IMR-90 (cell line): ENCODE data around the gene MYO1D. TPM values are rescaled to one million over a fixed set of nuclear protein-coding genes. Genes with fewer than 3 reads are reported as not detected.

Experiments used
- ATAC-seq: fragments of 200-7000 bp; cut with Tn5 transposase; 2 replicates; pipeline ENCODE4 v1.9.1; 2020; ENCODE audit warnings: low read depth, mild to moderate bottlenecking, moderate library complexity
- BruUV-seq: library from RNA; stranded (reverse); fragments of 400-500 nt; replicated peaks from 2 replicates; lab custom pipeline; 2021; lab: Mats Ljungman, UMichigan
- CTCF ChIA-PET: fragments of 300-600 bp; formaldehyde crosslinking; extraction: SDS; loops from one replicate; lab custom pipeline; 2021; ENCODE audit warnings: antibody characterized with exemption; lab: Yijun Ruan, JAX
- POLR2A ChIA-PET: fragments of 300-600 bp; sonication (Branson Sonifier 250); formaldehyde crosslinking; loops from one replicate; lab custom pipeline; 2022; ENCODE audit warnings: antibody characterized with exemption; ENCODE audit not compliant: unreplicated experiment; lab: Charles Lee
- DNase-seq: peaks from one replicate; pipeline ENCODE4 v3.0.0; 2013
- H2AFZ ChIP-seq: replicated peaks from 2 replicates; pipeline ENCODE3; 2013; ENCODE audit warnings: low read length, mild to moderate bottlenecking; ENCODE audit not compliant: poor library complexity
- H2AK5ac ChIP-seq: 2 replicates; pipeline ENCODE4 v1.6.1; 2013; ENCODE audit warnings: low read depth, low read length, inconsistent platforms
- H2AK9ac ChIP-seq: replicated peaks from 2 replicates; pipeline ENCODE3; 2013; ENCODE audit warnings: mild to moderate bottlenecking, low read depth, low read length, moderate library complexity; ENCODE audit not compliant: poor library complexity
- H2BK120ac ChIP-seq: 2 replicates; pipeline ENCODE4 v1.6.1; 2013; ENCODE audit warnings: low read depth, low read length, inconsistent platforms
- H2BK15ac ChIP-seq: 3 replicates; pipeline ENCODE4 v1.6.1; 2013; ENCODE audit warnings: low read depth, low read length, inconsistent platforms
- H2BK20ac ChIP-seq: 2 replicates; pipeline ENCODE4 v1.6.1; 2013; ENCODE audit warnings: low read depth, mild to moderate bottlenecking, inconsistent platforms, low read length, moderate library complexity
- H2BK5ac ChIP-seq: 2 replicates; pipeline ENCODE4 v1.6.1; 2013; ENCODE audit warnings: mild to moderate bottlenecking, low read depth, low read length, inconsistent platforms; ENCODE audit not compliant: poor library complexity, severe bottlenecking
- H3K14ac ChIP-seq: replicated peaks from 2 replicates; pipeline ENCODE4 v1.6.1; 2013; ENCODE audit warnings: low read depth, low read length, inconsistent platforms
- H3K18ac ChIP-seq: 2 replicates; pipeline ENCODE4 v1.6.1; 2013; ENCODE audit warnings: low read depth, low read length, control low read depth
- H3K23ac ChIP-seq: 2 replicates; pipeline ENCODE4 v1.6.1; 2013; ENCODE audit warnings: low read depth, low read length, inconsistent platforms
- H3K27ac ChIP-seq: 2 replicates; pipeline ENCODE4 v1.5.1; 2013; ENCODE audit warnings: mild to moderate bottlenecking, control low read depth, low read length; ENCODE audit not compliant: insufficient read depth
- H3K27me3 ChIP-seq: 2 replicates; pipeline ENCODE4 v1.6.1; 2013; ENCODE audit warnings: low read length; ENCODE audit not compliant: control insufficient read depth, insufficient read depth
- H3K36me3 ChIP-seq: 2 replicates; pipeline ENCODE4 v1.6.1; 2013; ENCODE audit warnings: low read length, mixed read lengths; ENCODE audit not compliant: control insufficient read depth, insufficient read depth
- H3K4ac ChIP-seq: 2 replicates; pipeline ENCODE4 v1.6.1; 2013; ENCODE audit warnings: low read depth, low read length, inconsistent platforms
- H3K4me1 ChIP-seq: 2 replicates; pipeline ENCODE4 v1.6.1; 2013; ENCODE audit warnings: low read length, mixed read lengths; ENCODE audit not compliant: control insufficient read depth, insufficient read depth
- H3K4me2 ChIP-seq: 2 replicates; pipeline ENCODE4 v1.6.1; 2013; ENCODE audit warnings: low read depth, mild to moderate bottlenecking, control low read depth, low read length, moderate library complexity
- H3K4me3 ChIP-seq: 2 replicates; pipeline ENCODE4 v1.5.1; 2013; ENCODE audit warnings: low read depth, mild to moderate bottlenecking, control low read depth, low read length, moderate library complexity; ENCODE audit not compliant: insufficient read depth
- H3K56ac ChIP-seq: 2 replicates; pipeline ENCODE4 v1.6.1; 2013; ENCODE audit warnings: low read length, inconsistent platforms; ENCODE audit not compliant: insufficient read depth; ENCODE audit errors: extremely low read depth
- H3K79me1 ChIP-seq, 2 experiments: 2 replicates each; pipeline ENCODE4 v1.6.1; 2013; ENCODE audit warnings: low read length in 2 of 2, inconsistent platforms in 1 of 2, low read depth in 1 of 2
- H3K9ac ChIP-seq: 2 replicates; pipeline ENCODE4 v1.6.1; 2013; ENCODE audit warnings: low read depth, low read length, control low read depth
- H3K9me1 ChIP-seq: 2 replicates; pipeline ENCODE4 v1.6.1; 2013; ENCODE audit warnings: low read length, inconsistent platforms; ENCODE audit not compliant: insufficient read depth
- H3K9me3 ChIP-seq: 2 replicates; pipeline ENCODE4 v1.6.1; 2013; ENCODE audit warnings: low read length; ENCODE audit not compliant: control insufficient read depth, insufficient read depth
- H4K20me1 ChIP-seq: 2 replicates; pipeline ENCODE4 v1.6.1; 2013; ENCODE audit warnings: low read length, inconsistent platforms; ENCODE audit not compliant: insufficient read depth
- H4K5ac ChIP-seq: 2 replicates; pipeline ENCODE4 v1.6.1; 2013; ENCODE audit warnings: mild to moderate bottlenecking, low read depth, low read length, control low read depth
- H4K8ac ChIP-seq, 2 experiments: 2 replicates each; pipeline ENCODE4 v1.6.1; 2013; ENCODE audit warnings: low read depth in 2 of 2, low read length in 2 of 2, control low read depth in 1 of 2, inconsistent platforms in 1 of 2
- H4K91ac ChIP-seq: 2 replicates; pipeline ENCODE4 v1.6.1; 2013; ENCODE audit warnings: low read depth, low read length, inconsistent platforms; ENCODE audit not compliant: insufficient read depth
- BHLHE40 ChIP-seq: fragments of 150-350 bp; IDR thresholded peaks from 2 replicates; pipeline ENCODE4 v1.6.1; 2016; ENCODE audit warnings: mild to moderate bottlenecking, low read depth, low read length
- CEBPB ChIP-seq: IDR thresholded peaks from 2 replicates; pipeline ENCODE4 v1.6.1; 2012; ENCODE audit warnings: low read depth, low read length, improper control_type of control experiment
- CHD1 ChIP-seq: IDR thresholded peaks from 2 replicates; pipeline ENCODE4 v1.6.1; 2012; ENCODE audit warnings: low read depth, low read length, improper control_type of control experiment
- ELK1 ChIP-seq: fragments of 150-350 bp; IDR thresholded peaks from 2 replicates; pipeline ENCODE4 v1.6.1; 2016; ENCODE audit warnings: low read depth, mild to moderate bottlenecking, low read length, moderate library complexity, borderline replicate concordance
- MXI1 ChIP-seq: IDR thresholded peaks from 2 replicates; pipeline ENCODE4 v1.6.1; 2012; ENCODE audit warnings: low read depth, mild to moderate bottlenecking, low read length, moderate library complexity, borderline replicate concordance
- NFE2L2 ChIP-seq: fragments of 150-350 bp; IDR thresholded peaks from 2 replicates; pipeline ENCODE4 v1.6.1; 2016; ENCODE audit warnings: low read depth, mild to moderate bottlenecking, low read length
- RCOR1 ChIP-seq: IDR thresholded peaks from 2 replicates; pipeline ENCODE4 v1.6.1; 2012; ENCODE audit warnings: mild to moderate bottlenecking, low read length, improper control_type of control experiment; ENCODE audit not compliant: insufficient replicate concordance
- RFX5 ChIP-seq: IDR thresholded peaks from 2 replicates; pipeline ENCODE4 v1.8.0; 2012; ENCODE audit warnings: low read depth, mild to moderate bottlenecking, low read length, moderate library complexity
- SMC3 ChIP-seq: fragments of 150-350 bp; IDR thresholded peaks from 2 replicates; pipeline ENCODE4 v1.6.1; 2016; ENCODE audit warnings: low read depth, mild to moderate bottlenecking, antibody characterized with exemption, low read length, moderate library complexity
- WGBS, 2 experiments: methylation state at CpG; one replicate each; pipeline versions ENCODE4 v1.1.5 to v1.1.7; 2013; ENCODE audit warnings: missing lambda C conversion rate in 2 of 2; ENCODE audit not compliant: insufficient read length in 1 of 2; ENCODE audit errors: extremely low coverage in 2 of 2; 5-methylcytosine and 5-hydroxymethylcytosine counted together
- dilution Hi-C: fragments of 300-500 bp; cut with HindIII; formaldehyde crosslinking; loops from one replicate; pipeline ENCODE4 v1.14.3; 2018; ENCODE audit warnings: low sequenced_read_pairs; ENCODE audit not compliant: unreplicated experiment
- in situ Hi-C: fragments of 300-500 bp; cut with MboI; formaldehyde crosslinking; loops from 3 replicates; pipeline ENCODE4 v1.14.3; 2019; ENCODE audit warnings: low sequenced_read_pairs, inconsistent platforms, mixed read lengths
- intact Hi-C: fragments of 100-400 bp; cut with micrococcal nuclease; formaldehyde crosslinking; loops from 2 replicates; pipeline ENCODE4 v1.10.0; 2022
- polyA plus RNA-seq, 3 experiments: library from polyadenylated mRNA; depleted of rRNA; stranded (reverse); fragments of >200 nt; gene quantifications; 2 replicates each; pipeline ENCODE4 v1.2.3, GENCODE V29; 2012; ENCODE audit warnings: low replicate concordance in 1 of 3
- total RNA-seq: library from RNA; depleted of rRNA; stranded (reverse); fragments of >200 nt; gene quantifications from 2 replicates; pipeline ENCODE4 v1.2.3, GENCODE V29; 2012
- TF ChIP-seq, protein P1 (sequence below): conservative IDR thresholded peaks from 2 replicates; pipeline ENCODE4 v1.5.1; 2012; ENCODE audit warnings: mild to moderate bottlenecking, low read depth, low read length, improper control_type of control experiment

The MYO1D gene
- total and polyA plus RNA-seq, 2 of the 4 experiments (the other 2 are of a cell fraction): 0.63 to 0.90 TPM

DNA sequence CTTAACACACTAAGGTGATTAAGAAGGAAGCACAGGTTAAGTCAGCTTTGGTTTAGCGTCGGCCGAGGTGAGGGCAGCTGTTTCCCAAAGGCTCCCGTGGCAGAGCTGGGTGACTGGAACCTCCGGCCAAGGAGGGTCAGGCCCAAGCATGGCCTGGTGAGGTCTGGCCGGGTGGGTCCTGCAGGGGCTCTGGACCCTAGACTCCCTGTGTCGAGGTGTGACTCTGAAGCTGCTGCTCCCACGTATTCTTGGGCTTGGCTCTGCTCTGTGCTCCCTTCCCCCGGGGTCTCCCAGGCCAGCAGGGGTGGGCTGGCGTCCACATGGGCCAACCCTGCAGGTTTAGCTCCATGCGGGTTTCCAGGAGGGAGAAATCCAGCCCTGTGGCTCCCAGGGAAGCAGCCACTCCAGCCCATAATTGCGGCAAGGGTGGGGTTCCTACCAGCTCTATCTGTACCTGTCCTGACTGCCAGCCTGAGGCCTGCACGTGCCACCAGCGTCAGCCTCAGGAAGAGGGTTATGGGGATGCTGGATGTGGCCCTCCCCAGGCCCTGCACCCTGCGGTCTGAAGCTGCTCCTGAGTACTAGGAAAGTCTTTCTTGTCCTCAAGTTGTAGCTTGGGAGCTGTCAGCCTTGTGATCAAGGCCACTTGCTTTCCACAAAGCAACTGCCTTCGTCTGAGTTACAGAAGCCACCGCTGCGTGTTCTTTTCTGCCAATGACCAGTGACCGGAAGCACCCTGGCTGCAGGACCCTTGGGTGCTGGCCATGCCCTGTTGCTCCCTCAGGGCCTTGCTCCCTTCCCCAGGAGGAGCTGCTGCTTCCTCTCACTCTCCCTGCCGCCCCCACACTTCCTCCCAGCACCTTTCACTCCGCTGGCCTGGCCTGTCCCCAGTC lies 385.3 kb downstream of the MYO1D start:
- in situ Hi-C loops (loop anchor here (25.0 kb wide), 1 partner anchor 271 kb away; no protein-coding TSS in a partner anchor), dilution Hi-C loops (no loop called here), intact Hi-C loops (no loop called here)
- H3K9me3 ChIP-seq: no peaks in the 10 kb centered on the region
- H3K36me3 ChIP-seq: peaks cover 2% of the 10 kb centered on the region; the same call in 1 of the 2 replicates
- H3K14ac ChIP-seq: no peak overlapping the region; the same call in 1 of the 2 replicates
- no peaks in the 10 kb centered on the region for H3K27me3 ChIP-seq
- no peak overlapping the region for H3K9ac ChIP-seq
- peaks cover 8% of the 10 kb centered on the region for H3K4me1 ChIP-seq
- H3K4me2 ChIP-seq: no peak overlapping the region
- peaks cover 14% of the 10 kb centered on the region for H3K9me1 ChIP-seq
- no TSS peak for BruUV-seq
- POLR2A ChIA-PET: no interaction called here
- H2BK20ac ChIP-seq: no peak overlapping the region
- no peak overlapping the region for H4K8ac ChIP-seq
- no peak for ATAC-seq
- H3K27ac ChIP-seq: no peak overlapping the region
- H3K18ac ChIP-seq: no peak overlapping the region
- no peak overlapping the region for H2BK15ac ChIP-seq
- no peak overlapping the region for H3K23ac ChIP-seq
- no peak overlapping the region for H2AK5ac ChIP-seq
- TF ChIP-seq MXI1 (no peak), BHLHE40 (no peak), RCOR1 (no peak), NFE2L2 (no peak), CEBPB (no peak), CHD1 (no peak), SMC3 (no peak), RFX5 (no peak), ELK1 (no peak)
- TF ChIP-seq, protein P1, sequence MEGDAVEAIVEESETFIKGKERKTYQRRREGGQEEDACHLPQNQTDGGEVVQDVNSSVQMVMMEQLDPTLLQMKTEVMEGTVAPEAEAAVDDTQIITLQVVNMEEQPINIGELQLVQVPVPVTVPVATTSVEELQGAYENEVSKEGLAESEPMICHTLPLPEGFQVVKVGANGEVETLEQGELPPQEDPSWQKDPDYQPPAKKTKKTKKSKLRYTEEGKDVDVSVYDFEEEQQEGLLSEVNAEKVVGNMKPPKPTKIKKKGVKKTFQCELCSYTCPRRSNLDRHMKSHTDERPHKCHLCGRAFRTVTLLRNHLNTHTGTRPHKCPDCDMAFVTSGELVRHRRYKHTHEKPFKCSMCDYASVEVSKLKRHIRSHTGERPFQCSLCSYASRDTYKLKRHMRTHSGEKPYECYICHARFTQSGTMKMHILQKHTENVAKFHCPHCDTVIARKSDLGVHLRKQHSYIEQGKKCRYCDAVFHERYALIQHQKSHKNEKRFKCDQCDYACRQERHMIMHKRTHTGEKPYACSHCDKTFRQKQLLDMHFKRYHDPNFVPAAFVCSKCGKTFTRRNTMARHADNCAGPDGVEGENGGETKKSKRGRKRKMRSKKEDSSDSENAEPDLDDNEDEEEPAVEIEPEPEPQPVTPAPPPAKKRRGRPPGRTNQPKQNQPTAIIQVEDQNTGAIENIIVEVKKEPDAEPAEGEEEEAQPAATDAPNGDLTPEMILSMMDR: no peak
- H3K56ac ChIP-seq: no peak overlapping the region
- H2BK5ac ChIP-seq: no peak overlapping the region
- no peak overlapping the region for H3K4ac ChIP-seq
- H3K79me1 ChIP-seq: peaks cover 0 to 6% of the 10 kb centered on the region in 2 experiments; a peak in 2 of 4 replicates
- CTCF ChIA-PET: interaction anchor here (0.6 kb wide), 1 partner anchor 26 kb away, joined by 3 read pairs; no protein-coding TSS in a partner anchor
- H4K20me1 ChIP-seq: peaks cover 4% of the 10 kb centered on the region; the same call in 1 of the 2 replicates
- H3K4me3 ChIP-seq: no peak overlapping the region
- no peak overlapping the region for H4K5ac ChIP-seq
- H2AFZ ChIP-seq: peak overlapping the region; percentile 57
- no peak overlapping the region for H2BK120ac ChIP-seq
- 85% methylated on average over 11 of the region's 21 CpGs; no CpG with 5 or more reads in 1 of the 2 experiments for WGBS, 2 experiments
- no peak overlapping the region for H2AK9ac ChIP-seq
- DNase-seq: no peak
- H4K91ac ChIP-seq: no peak overlapping the region
